Heart left ventricle (tissue), 16 donors: ENCODE measurements around the gene CLDN11. TPM values are rescaled to one million over a fixed set of nuclear protein-coding genes. Genes with fewer than 3 reads are reported as not detected.

Experiments used
- ATAC-seq, 4 donors: fragments of 200-7000 bp; cut with Tn5 transposase; one replicate each; pipeline ENCODE4 v1.9.1; 2020 to 2022; ENCODE audit warnings: moderate library complexity in 4 of 4, mild to moderate bottlenecking in 3 of 4, moderate number of reproducible peaks in 1 of 4
- DNase-seq, 5 donors: peaks; one replicate each; pipeline ENCODE4 v3.0.0-alpha.2; 2020
- H3K27ac ChIP-seq, 12 donors: fragments of 200-600 bp; sonication (generic) in 4 of 12; one replicate each; pipeline versions ENCODE4 v1.5.0 to v1.8.0; 2016 to 2022; ENCODE audit warnings: mild to moderate bottlenecking in 2 of 12
- H3K27me3 ChIP-seq, 9 donors: fragments of 200-600 bp; sonication (generic) in 2 of 9; one replicate each; pipeline versions ENCODE4 v1.5.1 to v1.8.0; 2016 to 2022; ENCODE audit warnings: mild to moderate bottlenecking in 3 of 9
- H3K36me3 ChIP-seq, 9 donors: fragments of 200-600 bp; sonication (generic) in 2 of 9; one replicate each; pipeline versions ENCODE4 v1.5.0 to v1.8.0; 2018 to 2022; ENCODE audit warnings: mild to moderate bottlenecking in 2 of 9
- H3K4me1 ChIP-seq, 12 donors: fragments of 200-600 bp; sonication (generic) in 4 of 12; one replicate each; pipeline versions ENCODE4 v1.5.0 to v1.8.0; 2016 to 2022; ENCODE audit warnings: mild to moderate bottlenecking in 3 of 12
- H3K4me3 ChIP-seq, 12 donors: fragments of 200-600 bp; sonication (generic) in 4 of 12; one replicate each; pipeline versions ENCODE4 v1.5.0 to v1.8.0; 2017 to 2022; ENCODE audit warnings: mild to moderate bottlenecking in 9 of 12, moderate library complexity in 4 of 12
- H3K9me3 ChIP-seq, 12 donors: fragments of 200-600 bp; sonication (generic) in 4 of 12; one replicate each; pipeline versions ENCODE4 v1.5.0 to v1.8.0; 2016 to 2022; ENCODE audit warnings: mild to moderate bottlenecking in 1 of 12
- CTCF ChIP-seq, 12 donors: fragments of 200-600 bp; sonication (generic) in 4 of 12; IDR thresholded peaks; one replicate each; pipeline versions ENCODE4 v1.5.0 to v1.8.0; 2018 to 2022; ENCODE audit warnings: antibody characterized with exemption in 12 of 12, mild to moderate bottlenecking in 5 of 12
- POLR2A ChIP-seq, 2 donors: fragments of 450-650 bp; IDR thresholded peaks; one replicate each; pipeline ENCODE4 v1.6.1; 2017; ENCODE audit warnings: antibody characterized with exemption in 2 of 2, mild to moderate bottlenecking in 2 of 2, moderate library complexity in 2 of 2
- WGBS, 4 donors: extraction: QIAGEN DNeasy Blood & Tissue Kit in 2 of 4; methylation state at CpG; one replicate each; pipeline versions ENCODE4 v1.1.5 to v1.1.7; 2013 to 2018; 5-methylcytosine and 5-hydroxymethylcytosine counted together
- intact Hi-C, 10 donors: fragments of 100-400 bp; cut with DNase I; formaldehyde crosslinking; loops; one replicate each; pipeline versions ENCODE4 v1.11.1 to v1.14.2; 2022
- polyA plus RNA-seq, 2 donors: library from polyadenylated mRNA; stranded (reverse); fragments of 200-250 nt; gene quantifications; one replicate each; pipeline ENCODE4 v1.2.3, GENCODE V29; 2013
- total RNA-seq, 9 donors: library from RNA; depleted of rRNA in 2 of 9; stranded (reverse); fragments of >200 nt in 2 of 9; fragmentation: NEBNext Ultra II Directional in 3 of 9; extraction: Animal tissue kit (Norgen Biotek cat#: 25700) in 3 of 9; gene quantifications; one replicate each; pipeline versions ENCODE4 v1.1.0 to v1.2.4, GENCODE V29; 2016 to 2023
- donor health status: ischemic (EF 13 %, LVEDD 7.1; RV severe dilation, severe dysfunction).
- donor health status: healthy with polysubstance abuse.
- donor health status: DM: no; HTN: yes; CAD: no.
- donor health status: DM: no; HTN: no; CAD: no.
- donor health status: ischemic (EF 25% LVEDD 6.9; RV normal size, moderate dysfunction).
- donor health status: ischemic (EF 25% LVEDD 5.7; RV mildly dilated, moderate dysfunction).
- donor health status: healthy.
- donor health status: DM: yes; HTN: yes; CAD: no.
- donor health status: ischemic (EF 35%, LVEDD 5.7; RV mildly dilated, moderate dysfunction).
- donor health status: nonischemic (EF 11% LVEDD 7.7; RV severe dilation, severe dysfunction).
- donor health status: DM: yes; HTN: yes; CAD: no.
- donor health status: PGD.
- donor health status: ischemic (EF 29% LVEDD 5.4; RV normal size, mild dysfunction).
- donor health status: nonischemic (EF 23%, LVEDD 6.1; RV moderate dilation, normal function).

CLDN11 gene
- total and polyA plus RNA-seq, 11 donors = 1.5 to 12.5 (median 3.0) TPM

GRCh38 chr3:170431054-170431453 lies 12.4 kb downstream of the CLDN11 start:
- Histone ChIP-seq H3K27ac (no peak overlapping the region), H3K27me3 (no peaks in the 10 kb centered on the region), H3K9me3 (no peaks in the 10 kb centered on the region), H3K4me1 (no peaks in the 10 kb centered on the region), H3K36me3 (peaks cover 0 to 13% (median 0%) of the 10 kb centered on the region in 9 donors), H3K4me3 (no peak overlapping the region)
- intact Hi-C loops = no loop called here
- DNase-seq = no peak
- ATAC-seq = no peak
- TF ChIP-seq POLR2A (IDR thresholded peaks at IDR 0.05) (no peak), CTCF (IDR thresholded peaks at IDR 0.05) (no peak)
- 94 to 97% (median 94%) methylated on average over 3 of the region's 3 CpGs for WGBS, 4 donors

GRCh38 chr3:170432416-170432815 lies 13.7 kb downstream of the CLDN11 start:
- no peak overlapping the region for H3K27ac ChIP-seq
- intact Hi-C loops = no loop called here
- TF ChIP-seq POLR2A (IDR thresholded peaks at IDR 0.05) = no peak
- TF ChIP-seq CTCF (IDR thresholded peaks at IDR 0.05) = no peak
- no peaks in the 10 kb centered on the region for H3K4me1 ChIP-seq
- DNase-seq (no peak), ATAC-seq (no peak)
- no peaks in the 10 kb centered on the region for H3K27me3 ChIP-seq
- WGBS, 4 donors = 96 to 97% (median 97%) methylated on average over 10 to 14 of the region's 14 CpGs
- H3K4me3 ChIP-seq = no peak overlapping the region
- no peaks in the 10 kb centered on the region for H3K9me3 ChIP-seq
- H3K36me3 ChIP-seq = peaks cover 0 to 20% (median 0%) of the 10 kb centered on the region in 9 donors

- intact Hi-C loops = no loop called here
- Histone ChIP-seq H3K27me3 (no peaks in the 10 kb centered on the region), H3K27ac (no peak overlapping the region), H3K36me3 (peaks cover 0 to 20% (median 0%) of the 10 kb centered on the region in 9 donors), H3K4me1 (no peaks in the 10 kb centered on the region), H3K4me3 (no peak overlapping the region), H3K9me3 (no peaks in the 10 kb centered on the region)
- TF ChIP-seq POLR2A (IDR thresholded peaks at IDR 0.05) (no peak), CTCF (IDR thresholded peaks at IDR 0.05) (no peak)
- 92 to 96% (median 93%) methylated on average over 2 of the region's 2 CpGs for WGBS, 4 donors
- ATAC-seq = no peak
- no peak for DNase-seq
Observed at GRCh38 chr3:170436697-170437096, 18.0 kb downstream of the CLDN11 start.

GRCh38 chr3:170437176-170437575 lies 18.5 kb downstream of the CLDN11 start:
- H3K4me1 ChIP-seq = no peaks in the 10 kb centered on the region
- H3K9me3 ChIP-seq = no peaks in the 10 kb centered on the region
- intact Hi-C loops = no loop called here
- no peak for ATAC-seq
- no peak overlapping the region for H3K4me3 ChIP-seq
- TF ChIP-seq CTCF (IDR thresholded peaks at IDR 0.05) (no peak), POLR2A (IDR thresholded peaks at IDR 0.05) (no peak)
- no peak for DNase-seq
- peaks cover 0 to 20% (median 0%) of the 10 kb centered on the region in 9 donors for H3K36me3 ChIP-seq
- WGBS, 4 donors = 86 to 89% (median 88%) methylated on average over 4 of the region's 4 CpGs
- no peak overlapping the region for H3K27ac ChIP-seq
- H3K27me3 ChIP-seq = no peaks in the 10 kb centered on the region
